ENCODE data around the gene RBPMS2.
"Not testable (repeated sequence)": the region's sequence is repeated elsewhere in the genome, so short reads cannot be mapped to it uniquely, and the experiment has no call there.

RBPMS2 gene

DNA sequence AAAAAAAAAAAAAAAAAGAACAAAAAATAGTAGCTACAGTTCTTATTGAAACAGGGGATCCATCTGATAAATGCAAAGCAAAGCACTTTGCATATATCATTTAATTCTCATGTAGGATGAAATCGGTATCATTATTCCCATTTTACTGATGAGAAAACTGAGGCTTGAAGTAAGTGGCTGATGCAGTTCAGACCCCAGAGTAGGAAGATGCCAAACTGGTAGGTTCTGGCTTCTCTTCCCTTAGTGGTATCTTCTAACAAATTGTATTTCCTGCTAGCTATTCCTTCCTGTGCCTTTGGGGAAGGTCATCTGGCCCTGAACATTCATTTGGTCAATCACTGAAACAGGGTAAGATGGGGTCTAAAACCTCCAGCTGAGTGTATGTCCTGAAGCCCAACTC lies 28.1 kb upstream of the RBPMS2 start:
- no peak for DNase-seq (ENCODE audit: low read depth)

DNA sequence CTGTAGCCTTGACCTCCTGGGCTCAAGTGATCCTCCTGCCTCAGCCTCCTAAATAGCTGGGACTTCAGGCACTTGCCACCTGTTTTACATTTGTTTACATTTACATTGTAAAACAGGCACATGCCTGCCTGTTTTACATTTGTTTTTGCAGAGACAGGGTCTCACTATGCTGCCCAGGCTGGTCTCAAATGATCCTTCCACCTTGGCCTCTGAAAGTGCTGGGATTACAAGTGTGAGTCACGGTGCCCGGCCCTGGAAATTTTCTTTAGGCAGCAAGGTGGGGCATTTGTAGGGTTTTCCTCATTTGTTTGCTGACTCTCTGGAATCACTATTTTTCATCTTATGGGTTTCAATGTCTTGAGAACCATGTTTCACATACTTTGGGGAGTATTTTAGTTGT lies 25.1 kb upstream of the RBPMS2 start:
- DNase-seq (ENCODE audit: low read depth), result no peak
- no peak overlapping the region for H3K4me3 ChIP-seq (replicated peaks; ENCODE audit: low read depth, low read length)
- TF ChIP-seq, protein P1, sequence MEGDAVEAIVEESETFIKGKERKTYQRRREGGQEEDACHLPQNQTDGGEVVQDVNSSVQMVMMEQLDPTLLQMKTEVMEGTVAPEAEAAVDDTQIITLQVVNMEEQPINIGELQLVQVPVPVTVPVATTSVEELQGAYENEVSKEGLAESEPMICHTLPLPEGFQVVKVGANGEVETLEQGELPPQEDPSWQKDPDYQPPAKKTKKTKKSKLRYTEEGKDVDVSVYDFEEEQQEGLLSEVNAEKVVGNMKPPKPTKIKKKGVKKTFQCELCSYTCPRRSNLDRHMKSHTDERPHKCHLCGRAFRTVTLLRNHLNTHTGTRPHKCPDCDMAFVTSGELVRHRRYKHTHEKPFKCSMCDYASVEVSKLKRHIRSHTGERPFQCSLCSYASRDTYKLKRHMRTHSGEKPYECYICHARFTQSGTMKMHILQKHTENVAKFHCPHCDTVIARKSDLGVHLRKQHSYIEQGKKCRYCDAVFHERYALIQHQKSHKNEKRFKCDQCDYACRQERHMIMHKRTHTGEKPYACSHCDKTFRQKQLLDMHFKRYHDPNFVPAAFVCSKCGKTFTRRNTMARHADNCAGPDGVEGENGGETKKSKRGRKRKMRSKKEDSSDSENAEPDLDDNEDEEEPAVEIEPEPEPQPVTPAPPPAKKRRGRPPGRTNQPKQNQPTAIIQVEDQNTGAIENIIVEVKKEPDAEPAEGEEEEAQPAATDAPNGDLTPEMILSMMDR (IDR thresholded peaks at IDR 0.05; ENCODE audit: low read length, missing control alignments), result no peak

More for the DNA sequence above, 28.1 kb upstream of the RBPMS2 start:
- TF ChIP-seq, protein P1 (IDR thresholded peaks at IDR 0.05; ENCODE audit: low read length, missing control alignments), result no peak
- H3K4me3 ChIP-seq (replicated peaks; ENCODE audit: low read depth, low read length), result no peak overlapping the region

DNA sequence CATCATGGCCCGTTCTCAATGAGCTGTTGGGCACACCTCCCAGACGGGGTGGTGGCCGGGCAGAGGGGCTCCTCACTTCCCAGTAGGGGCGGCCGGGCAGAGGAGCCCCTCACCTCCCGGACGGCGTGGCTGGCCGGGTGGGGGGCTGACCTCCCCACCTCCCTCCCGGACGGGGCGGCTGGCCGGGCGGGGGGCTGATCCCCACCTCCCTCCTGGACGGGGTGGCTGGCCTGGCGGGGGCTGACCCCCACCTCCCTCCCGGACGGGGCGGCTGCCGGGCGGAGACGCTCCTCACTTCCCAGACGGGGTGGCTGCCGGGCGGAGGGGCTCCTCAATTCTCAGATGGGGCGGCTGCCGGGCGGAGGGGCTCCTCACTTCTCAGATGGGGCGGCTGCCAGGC lies 23.5 kb upstream of the RBPMS2 start:
- not testable (repeated sequence) for H3K4me3 ChIP-seq (replicated peaks; ENCODE audit: low read depth, low read length); DNase-seq (ENCODE audit: low read depth)

- H3K4me3 ChIP-seq (replicated peaks; ENCODE audit: low read depth, low read length); DNase-seq (ENCODE audit: low read depth): not testable (repeated sequence)
These were observed 20.5 kb upstream of the RBPMS2 start for GRCh38 chr15:64795921-64796320.

DNA sequence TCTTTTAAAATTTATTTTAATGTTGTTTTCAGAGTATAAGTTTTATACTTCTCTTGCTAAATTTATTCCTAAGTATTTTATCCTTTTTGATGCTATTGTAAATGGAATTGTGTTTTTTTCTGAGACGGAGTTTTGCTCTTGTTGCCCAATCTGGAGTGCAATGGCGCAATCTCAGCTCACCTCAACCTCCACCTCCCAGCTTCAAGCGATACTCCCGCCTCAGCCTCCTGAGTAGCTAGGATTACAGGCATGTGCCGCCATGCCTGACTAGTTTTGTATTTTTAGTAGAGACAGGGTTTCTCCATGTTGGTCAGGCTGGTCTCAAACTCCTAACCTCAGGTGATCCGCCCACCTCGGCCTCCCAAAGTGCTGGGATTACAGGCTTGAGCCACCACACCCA lies 19.9 kb upstream of the RBPMS2 start:
- not testable (repeated sequence) for DNase-seq (ENCODE audit: low read depth); H3K4me3 ChIP-seq (replicated peaks; ENCODE audit: low read depth, low read length)

DNA sequence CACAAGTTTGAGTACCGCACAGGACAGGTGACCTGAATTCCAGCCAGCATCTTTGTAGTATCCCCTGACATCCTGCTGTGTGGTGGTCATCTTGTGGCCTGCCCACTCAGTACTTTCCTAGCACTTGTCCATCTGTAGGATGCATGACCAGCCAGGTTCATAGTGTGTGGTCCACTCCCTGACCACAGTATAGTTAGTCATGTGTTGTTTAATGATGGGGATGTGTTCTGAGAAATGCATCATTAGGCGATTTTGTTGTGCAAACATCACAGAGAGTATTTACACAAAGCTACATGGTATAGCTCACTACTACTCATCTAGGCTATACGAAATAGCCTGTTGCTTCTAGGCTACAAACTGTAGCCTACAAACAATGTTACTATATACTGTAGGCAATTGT lies 16.9 kb upstream of the RBPMS2 start:
- H3K4me3 ChIP-seq (replicated peaks; ENCODE audit: low read depth, low read length), result no peak overlapping the region
- DNase-seq (ENCODE audit: low read depth), result no peak
- TF ChIP-seq, protein P1 (IDR thresholded peaks at IDR 0.05; ENCODE audit: low read length, missing control alignments), result no peak

GRCh38 chr15:64791401-64791800 lies 16.0 kb upstream of the RBPMS2 start:
- DNase-seq (ENCODE audit: low read depth), result no peak
- no peak overlapping the region for H3K4me3 ChIP-seq (replicated peaks; ENCODE audit: low read depth, low read length)
- TF ChIP-seq, protein P1 (IDR thresholded peaks at IDR 0.05; ENCODE audit: low read length, missing control alignments), result no peak

- no peak for DNase-seq (ENCODE audit: low read depth)
- TF ChIP-seq, protein P1 (IDR thresholded peaks at IDR 0.05; ENCODE audit: low read length, missing control alignments), result no peak
- no peak overlapping the region for H3K4me3 ChIP-seq (replicated peaks; ENCODE audit: low read depth, low read length)
These were observed 8.4 kb upstream of the RBPMS2 start for GRCh38 chr15:64783796-64784195.

GRCh38 chr15:64782751-64783150 lies 7.4 kb upstream of the RBPMS2 start:
- H3K4me3 ChIP-seq (replicated peaks; ENCODE audit: low read depth, low read length), result no peak overlapping the region
- TF ChIP-seq, protein P1 (IDR thresholded peaks at IDR 0.05; ENCODE audit: low read length, missing control alignments), result no peak

More at GRCh38 chr15:64782751-64783150, 7.4 kb upstream of the RBPMS2 start:
- DNase-seq (ENCODE audit: low read depth), result no peak

All from fibroblast of pulmonary artery (primary cell).